C4-2B (cell line): ENCODE results near the gene KRTAP12-3.
"Not testable (repeated sequence)": the region's sequence is repeated elsewhere in the genome, so short reads cannot be mapped to it uniquely, and the experiment has no call there.

ENCODE experiments used
- H3K27ac ChIP-seq: fragments of 450-650 bp; 2 replicates; pipeline ENCODE4 v1.5.1; 2017
- ZFX ChIP-seq: fragments of 450-650 bp; IDR thresholded peaks from 2 replicates; pipeline ENCODE4 v1.6.1; 2017
- TF ChIP-seq, protein P1 (sequence below): fragments of 450-650 bp; conservative IDR thresholded peaks from 2 replicates; pipeline ENCODE4 v1.5.1; 2017; ENCODE audit warnings: mild to moderate bottlenecking

The KRTAP12-3 gene

GRCh38 chr21:44684483-44684882, 26.8 kb downstream of the KRTAP12-3 start:
- TF ChIP-seq, protein P1, sequence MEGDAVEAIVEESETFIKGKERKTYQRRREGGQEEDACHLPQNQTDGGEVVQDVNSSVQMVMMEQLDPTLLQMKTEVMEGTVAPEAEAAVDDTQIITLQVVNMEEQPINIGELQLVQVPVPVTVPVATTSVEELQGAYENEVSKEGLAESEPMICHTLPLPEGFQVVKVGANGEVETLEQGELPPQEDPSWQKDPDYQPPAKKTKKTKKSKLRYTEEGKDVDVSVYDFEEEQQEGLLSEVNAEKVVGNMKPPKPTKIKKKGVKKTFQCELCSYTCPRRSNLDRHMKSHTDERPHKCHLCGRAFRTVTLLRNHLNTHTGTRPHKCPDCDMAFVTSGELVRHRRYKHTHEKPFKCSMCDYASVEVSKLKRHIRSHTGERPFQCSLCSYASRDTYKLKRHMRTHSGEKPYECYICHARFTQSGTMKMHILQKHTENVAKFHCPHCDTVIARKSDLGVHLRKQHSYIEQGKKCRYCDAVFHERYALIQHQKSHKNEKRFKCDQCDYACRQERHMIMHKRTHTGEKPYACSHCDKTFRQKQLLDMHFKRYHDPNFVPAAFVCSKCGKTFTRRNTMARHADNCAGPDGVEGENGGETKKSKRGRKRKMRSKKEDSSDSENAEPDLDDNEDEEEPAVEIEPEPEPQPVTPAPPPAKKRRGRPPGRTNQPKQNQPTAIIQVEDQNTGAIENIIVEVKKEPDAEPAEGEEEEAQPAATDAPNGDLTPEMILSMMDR = no peak
- TF ChIP-seq ZFX = no peak
- no peak overlapping the region for H3K27ac ChIP-seq

DNA sequence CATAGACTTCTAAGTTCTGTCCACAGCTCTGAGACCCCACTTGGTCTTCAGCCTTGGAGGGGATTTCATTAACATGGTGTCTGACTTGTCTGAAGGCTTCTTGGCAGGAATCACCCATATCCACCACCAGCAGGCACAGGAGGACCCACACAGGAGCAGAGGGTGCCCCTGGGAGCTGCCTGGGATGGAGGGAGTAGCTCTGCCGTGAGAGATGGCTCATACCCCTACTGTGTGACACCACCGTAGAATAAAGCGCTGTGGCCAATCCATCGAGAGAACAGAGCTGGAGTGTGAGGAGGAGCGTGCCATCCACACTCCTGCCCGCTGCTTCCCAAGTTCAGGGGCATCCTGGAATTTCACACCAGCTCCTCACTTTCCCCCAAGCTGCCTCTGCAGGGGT, 27.3 kb downstream of the KRTAP12-3 start:
- not testable (repeated sequence) for H3K27ac ChIP-seq

GRCh38 chr21:44686000-44686781, 28.5 kb downstream of the KRTAP12-3 start:
- no peak for TF ChIP-seq ZFX
- TF ChIP-seq, protein P1 = no peak
- no peak overlapping the region for H3K27ac ChIP-seq

DNA sequence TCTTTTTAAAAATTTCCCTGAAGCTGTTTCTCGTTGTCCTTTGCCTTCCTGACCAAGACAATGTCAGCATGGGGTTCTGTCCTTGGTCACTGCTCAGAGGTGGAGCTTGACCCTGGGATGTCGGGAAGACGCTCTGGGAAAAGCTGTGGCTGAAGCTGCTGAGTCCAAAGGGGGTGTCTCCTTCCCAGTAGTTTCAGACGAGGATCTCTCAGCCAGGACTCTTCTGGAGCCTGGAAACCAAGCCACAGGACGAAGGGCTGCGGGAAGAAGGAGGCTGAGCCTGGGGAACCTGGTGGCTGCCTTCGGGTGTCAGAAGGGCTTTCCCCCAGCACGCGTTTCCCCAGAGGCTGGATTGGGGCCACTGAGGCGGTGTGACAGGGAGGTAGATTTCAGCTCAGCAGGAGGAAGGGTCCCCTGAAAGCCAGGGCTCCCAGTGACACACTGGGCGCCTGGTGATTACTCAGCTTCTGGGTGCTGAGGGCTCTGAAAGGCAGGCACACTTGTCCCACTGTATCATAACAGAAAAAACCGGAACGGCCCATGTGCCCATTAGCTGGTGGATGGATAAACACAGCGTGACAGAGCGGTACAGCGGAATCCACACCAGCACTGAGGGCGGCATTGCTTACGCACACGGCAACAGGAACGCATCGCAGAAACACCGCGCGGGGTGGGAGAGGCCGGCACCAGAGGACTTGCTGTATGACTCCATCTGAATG, 29.3 kb downstream of the KRTAP12-3 start:
- no peak overlapping the region for H3K27ac ChIP-seq
- no peak for TF ChIP-seq ZFX
- TF ChIP-seq, protein P1 = no peak

- TF ChIP-seq, protein P1 = no peak
- no peak for TF ChIP-seq ZFX
These were observed 29.9 kb downstream of the KRTAP12-3 start for GRCh38 chr21:44687671-44688070.

DNA sequence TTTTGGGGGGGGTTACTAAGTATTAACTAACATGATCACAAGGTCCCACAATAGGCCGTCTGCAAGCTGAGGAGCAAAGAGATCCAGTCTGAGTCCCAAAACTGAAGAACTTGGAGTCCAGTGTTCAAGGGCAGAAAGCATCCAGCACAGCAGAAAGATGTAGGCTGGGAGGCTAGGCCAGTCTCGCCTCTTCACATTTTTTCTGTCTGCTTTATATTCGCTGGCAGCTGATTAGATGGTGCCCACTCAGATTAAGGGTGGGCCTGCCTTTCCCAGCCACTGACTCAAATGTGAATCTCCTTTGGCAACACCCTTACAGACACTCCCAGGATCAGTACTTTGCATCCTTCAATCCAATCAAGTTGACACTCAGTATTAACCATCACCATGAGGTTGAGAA, 32.0 kb downstream of the KRTAP12-3 start:
- H3K27ac ChIP-seq = not testable (repeated sequence)

More at GRCh38 chr21:44687671-44688070, 29.9 kb downstream of the KRTAP12-3 start:
- no peak overlapping the region for H3K27ac ChIP-seq

DNA sequence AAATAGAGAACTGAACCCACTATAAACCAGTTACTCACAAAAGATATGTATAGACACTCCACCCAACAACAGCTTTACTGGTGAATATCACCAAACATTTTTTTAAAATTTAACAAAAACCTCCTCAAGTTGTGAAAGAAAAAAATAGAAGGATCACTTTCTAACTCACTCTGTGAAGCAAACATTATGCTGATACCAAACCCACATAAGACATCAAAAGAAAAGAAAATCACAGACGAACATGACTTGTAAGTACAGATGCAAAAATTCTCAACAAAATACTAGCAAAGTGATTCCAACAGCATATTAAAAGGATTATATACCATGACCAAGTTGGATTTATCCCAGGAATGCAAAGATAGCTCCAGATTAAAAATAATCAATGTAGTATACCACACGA, 34.0 kb downstream of the KRTAP12-3 start:
- no peak overlapping the region for H3K27ac ChIP-seq
- TF ChIP-seq ZFX = no peak
- TF ChIP-seq, protein P1 = no peak

- no peak overlapping the region for H3K27ac ChIP-seq
- TF ChIP-seq ZFX = no peak
- TF ChIP-seq, protein P1 = no peak
These were observed 35.2 kb downstream of the KRTAP12-3 start for GRCh38 chr21:44692798-44693512.
